HL-60 (cell line): ENCODE data around the gene ABCB9.

ENCODE experiments used
- DNase-seq, 2 experiments: peaks; one replicate each; pipeline ENCODE4 v3.0.0-alpha.2; 2010 to 2020; ENCODE audit warnings: low read depth in 1 of 2, low spot score in 1 of 2
- H3K27ac ChIP-seq: fragments of 250-450 bp; sonication (Bioruptor Pico); replicated peaks from 2 replicates; pipeline ENCODE4 v1.5.1; 2020; ENCODE audit warnings: mild to moderate bottlenecking, moderate library complexity
- H3K27me3 ChIP-seq: fragments of 250-450 bp; sonication (Bioruptor Pico); 2 replicates; pipeline ENCODE4 v1.5.1; 2021; ENCODE audit warnings: mild to moderate bottlenecking, moderate library complexity; ENCODE audit not compliant: insufficient read depth, poor library complexity, severe bottlenecking
- H3K4me3 ChIP-seq: replicated peaks from 2 replicates; pipeline ENCODE4 v1.5.1; 2011; ENCODE audit warnings: mild to moderate bottlenecking, control low read depth, low read length; ENCODE audit not compliant: insufficient read depth
- CTCF ChIP-seq: IDR thresholded peaks from one replicate; pipeline ENCODE4 v1.5.1; 2011; ENCODE audit warnings: low read length, control low read depth, inconsistent platforms; ENCODE audit not compliant: insufficient read depth
- GABPA ChIP-seq: IDR thresholded peaks from 2 replicates; pipeline ENCODE4 v1.6.1; 2012; ENCODE audit warnings: low read depth
- POLR2AphosphoS5 ChIP-seq: IDR thresholded peaks from 2 replicates; pipeline ENCODE4 v1.6.1; 2012; ENCODE audit warnings: low read depth
- REST ChIP-seq: IDR thresholded peaks from 2 replicates; pipeline ENCODE4 v1.6.1; 2012; ENCODE audit warnings: low read depth; ENCODE audit not compliant: insufficient replicate concordance
- SPI1 ChIP-seq: IDR thresholded peaks from 2 replicates; pipeline ENCODE4 v1.6.1; 2012; ENCODE audit warnings: low read depth, mild to moderate bottlenecking, borderline replicate concordance

The ABCB9 gene

GRCh38 chr12:123010681-123011080 is 44.4 kb upstream of the ABCB9 start:
- TF ChIP-seq GABPA (no peak), REST (no peak), CTCF (no peak), POLR2AphosphoS5 (no peak), SPI1 (no peak)
- Histone ChIP-seq H3K27me3 (no peaks in the 10 kb centered on the region), H3K4me3 (no peak overlapping the region), H3K27ac (no peak overlapping the region)
- no peak for DNase-seq

GRCh38 chr12:123010110-123010509 is 43.8 kb upstream of the ABCB9 start:
- TF ChIP-seq CTCF = no peak
- TF ChIP-seq REST = no peak
- no peak for TF ChIP-seq SPI1
- no peak for TF ChIP-seq POLR2AphosphoS5
- TF ChIP-seq GABPA = no peak
- H3K27ac ChIP-seq = no peak overlapping the region
- H3K27me3 ChIP-seq = no peaks in the 10 kb centered on the region
- no peak overlapping the region for H3K4me3 ChIP-seq
- no peak for DNase-seq

GRCh38 chr12:123006977-123007376 is 40.7 kb upstream of the ABCB9 start:
- TF ChIP-seq CTCF (no peak), SPI1 (no peak), POLR2AphosphoS5 (no peak), REST (no peak), GABPA (no peak)
- no peak for DNase-seq
- H3K4me3 ChIP-seq = no peak overlapping the region
- H3K27me3 ChIP-seq = no peaks in the 10 kb centered on the region
- H3K27ac ChIP-seq = no peak overlapping the region
